T47D (cell line): ENCODE measurements around the gene URI1.
"Not testable (repeated sequence)": the region's sequence is repeated elsewhere in the genome, so short reads cannot be mapped to it uniquely, and the experiment has no call there.

Experiments
- DNase-seq, 2 experiments: peaks; one replicate each; pipeline versions ENCODE4 v3.0.0 to v3.0.0-alpha.2; 2011 to 2012; ENCODE audit warnings: low read depth in 1 of 2, low spot score in 1 of 2
- JUND ChIP-seq: IDR thresholded peaks from 2 replicates; pipeline ENCODE4 v1.6.1; 2012; ENCODE audit warnings: low read depth
- in situ Hi-C: cut with HindIII; loops from 2 replicates; pipeline ENCODE4 v1.10.0; 2016; ENCODE audit warnings: low sequenced_read_pairs, low pct_unique_long_range_greater_than_20kb

Gene URI1

DNA sequence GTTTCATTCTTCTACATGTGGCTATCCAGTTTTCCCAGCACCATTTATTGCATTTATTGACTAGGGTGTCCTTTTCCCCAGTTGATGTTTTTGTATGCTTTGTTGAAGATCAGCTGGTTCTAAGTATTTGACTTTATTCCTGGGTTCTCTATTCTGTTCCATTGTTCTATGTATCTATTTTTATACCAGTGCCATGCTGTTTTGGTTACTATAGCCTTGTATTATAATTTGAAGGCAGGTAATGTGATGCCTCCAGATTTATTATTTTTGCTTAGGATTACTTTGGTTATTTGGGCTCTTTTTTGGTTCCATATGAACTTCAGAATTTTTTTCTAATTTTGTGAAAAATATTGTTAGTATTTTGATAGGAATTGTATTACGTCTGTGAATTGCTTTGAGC is 80.6 kb downstream of the URI1 start:
- in situ Hi-C loops = no loop called here
- DNase-seq = no peak
- TF ChIP-seq JUND = no peak

DNA sequence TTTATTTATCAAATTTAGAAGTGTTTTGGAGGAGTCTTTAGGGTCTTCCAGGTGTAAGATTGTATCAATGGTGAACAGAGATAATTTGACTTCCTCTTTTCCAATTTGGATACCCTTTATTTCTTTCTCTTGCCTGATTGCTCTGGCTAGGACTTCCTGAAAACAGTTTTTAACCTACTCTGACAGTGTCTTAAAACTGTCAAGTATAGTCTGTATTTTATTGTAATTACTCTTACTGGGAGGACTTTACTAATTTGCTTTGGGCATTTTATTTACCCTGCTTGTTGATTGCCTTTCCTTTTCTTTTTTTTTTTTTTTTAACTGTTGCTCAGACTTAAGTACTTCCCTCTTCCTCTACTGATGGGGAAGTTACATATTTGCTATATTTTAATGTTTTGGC is 81.3 kb downstream of the URI1 start:
- no peak for DNase-seq
- TF ChIP-seq JUND = no peak
- in situ Hi-C loops = no loop called here

GRCh38 chr19:30024091-30024490 is 82.1 kb downstream of the URI1 start:
- in situ Hi-C loops = no loop called here
- DNase-seq = no peak

GRCh38 chr19:30026933-30027332 is 84.9 kb downstream of the URI1 start:
- no peak for TF ChIP-seq JUND
- no peak for DNase-seq
- in situ Hi-C loops = no loop called here

More at GRCh38 chr19:30024091-30024490, 82.1 kb downstream of the URI1 start:
- TF ChIP-seq JUND = no peak

- no peak for TF ChIP-seq JUND
- in situ Hi-C loops = no loop called here
- no peak for DNase-seq
Observed at GRCh38 chr19:30028118-30028991, 86.3 kb downstream of the URI1 start.

DNA sequence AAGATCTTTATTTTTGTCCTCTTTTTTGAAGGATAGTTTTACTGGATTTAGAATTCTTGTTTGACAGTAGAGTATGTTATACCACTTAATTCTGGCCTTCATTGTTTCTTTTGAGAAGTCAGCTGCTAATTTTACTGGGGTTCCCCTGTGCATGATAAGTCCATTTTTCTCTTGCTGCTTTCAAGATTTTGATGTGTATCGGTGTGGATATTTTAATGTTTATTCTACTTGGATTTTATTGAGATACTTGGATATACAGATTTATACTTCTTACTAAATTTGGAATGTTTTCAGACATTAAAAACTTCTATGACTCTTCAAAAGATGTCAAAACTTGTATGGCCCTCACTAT is 86.9 kb downstream of the URI1 start:
- no peak for DNase-seq
- in situ Hi-C loops = no loop called here
- no peak for TF ChIP-seq JUND

- TF ChIP-seq JUND = no peak
- no peak for DNase-seq
- in situ Hi-C loops = no loop called here
Observed at GRCh38 chr19:30029721-30030510, 87.9 kb downstream of the URI1 start.

GRCh38 chr19:30034321-30034720 is 92.3 kb downstream of the URI1 start:
- DNase-seq = no peak
- in situ Hi-C loops = no loop called here
- no peak for TF ChIP-seq JUND

DNA sequence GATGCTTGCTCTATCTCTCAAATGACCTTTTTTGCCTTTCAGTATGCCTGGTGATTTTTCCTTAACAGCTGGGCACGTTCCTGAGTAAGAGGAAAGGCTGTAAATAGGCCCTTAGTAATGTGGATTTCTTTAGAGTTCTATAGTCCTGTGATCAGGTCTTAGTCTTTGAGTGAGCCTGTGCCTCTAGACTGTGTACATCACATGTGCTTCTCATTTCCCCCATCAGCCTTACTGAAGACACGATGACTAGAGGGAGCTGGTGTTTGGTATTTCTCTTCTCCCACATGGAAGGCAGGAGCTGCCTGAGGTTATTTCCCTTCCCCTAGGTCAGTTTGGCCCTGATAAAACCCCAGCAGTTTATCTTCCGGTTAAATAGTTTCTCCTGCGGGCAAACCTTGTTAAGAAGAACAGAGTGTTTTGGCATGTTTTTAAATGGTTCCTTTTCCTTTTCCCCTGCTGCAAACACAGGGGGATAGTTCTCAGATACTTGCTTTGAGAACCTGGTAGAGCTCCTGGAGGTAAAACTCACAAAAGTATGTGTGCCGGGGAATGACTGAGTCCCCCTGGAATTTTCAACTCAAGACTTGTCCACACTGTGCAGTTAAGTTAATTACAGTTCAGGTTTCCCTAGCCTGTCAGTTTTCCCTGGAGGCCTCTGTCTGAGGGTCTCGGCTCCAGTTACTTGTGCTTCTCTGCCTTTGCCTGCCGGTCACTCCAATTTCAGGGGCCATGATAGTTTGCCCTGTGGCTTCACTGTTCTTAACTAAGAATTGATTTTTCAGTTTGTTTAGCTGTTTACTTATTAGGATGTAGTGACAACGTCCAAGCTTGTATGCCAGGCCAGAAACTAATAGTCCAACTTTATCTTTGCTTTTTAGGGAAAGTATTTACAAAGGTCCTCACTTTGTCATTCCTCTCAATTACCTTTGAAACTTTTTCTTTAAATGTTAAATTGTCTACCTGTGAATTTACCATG is 94.4 kb downstream of the URI1 start:
- TF ChIP-seq JUND = no peak
- in situ Hi-C loops = no loop called here
- no peak for DNase-seq

DNA sequence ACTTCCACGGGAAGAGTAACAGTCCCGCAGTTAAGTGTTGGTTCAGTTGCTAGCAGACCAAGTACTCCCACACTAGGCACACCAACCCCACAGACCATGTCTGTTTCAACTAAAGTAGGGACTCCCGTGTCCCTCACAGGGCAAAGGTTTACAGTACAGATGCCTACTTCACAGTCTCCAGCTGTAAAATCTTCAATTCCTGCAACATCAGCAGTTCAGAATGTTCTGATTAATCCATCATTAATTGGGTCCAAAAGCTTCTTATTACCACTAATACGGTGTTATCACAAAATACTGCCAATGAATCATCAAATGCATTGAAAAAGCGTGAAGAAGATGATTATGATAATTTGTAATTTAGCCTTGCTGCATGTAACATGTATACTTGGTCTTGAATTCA is 95.8 kb downstream of the URI1 start:
- in situ Hi-C loops = no loop called here
- DNase-seq = no peak
- no peak for TF ChIP-seq JUND

DNA sequence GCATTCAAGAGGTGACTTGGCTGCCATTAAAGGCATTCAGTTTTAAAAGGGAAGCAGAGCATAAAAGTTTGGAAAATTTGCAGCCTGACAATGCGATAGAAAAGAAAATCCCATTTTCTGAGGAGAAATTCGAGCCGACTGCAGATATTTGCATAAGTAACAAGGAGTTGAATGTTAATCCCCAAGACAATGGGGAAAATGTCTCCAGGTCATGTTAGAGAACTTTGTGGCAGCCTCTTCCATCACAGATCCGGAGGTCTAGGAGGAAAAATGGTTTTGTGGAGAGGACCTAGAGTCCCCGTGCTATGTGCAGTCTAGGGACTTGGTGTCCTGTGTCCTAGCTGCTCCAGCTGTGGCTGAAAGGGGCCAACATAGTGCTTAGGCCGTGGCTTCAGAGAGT is 99.9 kb downstream of the URI1 start:
- in situ Hi-C loops, DNase-seq: not testable (repeated sequence)

DNA sequence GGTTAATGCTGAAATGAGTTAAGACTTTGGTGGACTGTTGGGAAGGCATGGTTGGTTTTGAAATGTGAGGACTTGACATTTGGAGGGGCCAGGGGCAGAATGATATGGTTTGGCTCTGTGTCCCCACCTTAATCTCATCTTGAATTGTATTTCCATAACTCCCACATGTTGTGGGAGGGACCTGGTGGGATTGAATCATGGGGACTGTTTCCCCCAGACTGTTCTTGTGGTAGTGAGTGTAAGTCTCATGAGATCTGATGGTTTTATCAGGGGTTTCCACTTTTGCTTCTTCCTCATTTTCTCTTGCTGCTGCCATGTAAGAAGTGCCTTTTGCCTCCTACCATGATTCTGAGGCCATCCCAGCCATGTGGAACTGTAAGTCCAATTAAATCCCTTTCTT is 101.0 kb downstream of the URI1 start:
- in situ Hi-C loops, DNase-seq: not testable (repeated sequence)
